Stimulated activated CD4-positive, alpha-beta T cell treated with anti-CD3 and anti-CD28 coated beads, Interleukin-2, amount 100 ng/mL, for 48 hours (primary cell): Measurements from ENCODE around the gene ZSCAN32.

Experiments
- DNase-seq, 2 donors: peaks; one replicate each; pipeline ENCODE4 v3.0.0-alpha.2; 2020

Gene ZSCAN32

GRCh38 chr16:3356118-3356517, 44.7 kb downstream of the ZSCAN32 start:
- no peak for DNase-seq

DNA sequence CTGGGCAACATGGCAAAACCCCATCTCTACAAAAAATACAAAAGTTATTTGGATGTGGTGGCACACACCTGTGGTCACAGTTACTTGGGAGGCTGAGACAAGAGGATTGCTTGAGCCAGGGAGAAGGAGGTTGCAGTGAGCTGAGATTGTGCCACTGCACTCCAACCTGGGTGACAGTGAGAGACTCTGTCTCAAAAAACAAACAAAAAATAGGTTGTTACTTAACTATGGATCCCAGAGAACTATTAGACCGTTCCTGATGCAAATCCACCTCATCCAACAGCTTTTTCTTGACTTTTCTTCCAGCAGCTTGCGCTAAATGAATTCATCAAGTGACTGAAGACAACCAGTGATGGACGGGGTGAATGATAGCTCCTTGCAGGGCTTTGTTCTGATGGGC, 45.2 kb downstream of the ZSCAN32 start, which contains the start of gene OR2C1:
Gene OR2C1 (plus strand): TSS at position 301 of the 400 bp plus-strand sequence. CDS start 52 bp downstream, at position 353.
- no peak for DNase-seq

DNA sequence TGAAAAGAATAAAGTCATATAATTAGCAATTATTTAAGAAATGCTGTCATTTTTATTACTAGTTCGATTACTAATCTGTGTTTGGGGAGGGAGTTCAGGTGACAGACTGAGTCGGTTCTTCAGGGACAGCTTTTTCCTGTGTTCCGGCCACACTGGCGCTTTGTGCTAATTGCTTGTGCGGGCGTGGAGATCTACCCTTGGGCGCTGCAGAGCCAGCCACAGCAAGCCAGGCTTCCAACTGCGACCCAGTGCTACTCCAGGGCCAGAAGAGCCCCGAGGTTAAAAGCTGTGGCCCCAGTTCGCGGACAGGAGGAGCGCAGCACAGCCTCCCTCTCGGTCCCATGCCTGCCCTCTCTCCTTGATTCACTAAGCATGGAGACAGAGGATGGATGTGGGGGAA, 51.6 kb downstream of the ZSCAN32 start:
- DNase-seq = no peak

GRCh38 chr16:3348547-3349167, 52.1 kb downstream of the ZSCAN32 start:
- DNase-seq = no peak

GRCh38 chr16:3347586-3347985, 53.2 kb downstream of the ZSCAN32 start:
- DNase-seq = no peak

DNA sequence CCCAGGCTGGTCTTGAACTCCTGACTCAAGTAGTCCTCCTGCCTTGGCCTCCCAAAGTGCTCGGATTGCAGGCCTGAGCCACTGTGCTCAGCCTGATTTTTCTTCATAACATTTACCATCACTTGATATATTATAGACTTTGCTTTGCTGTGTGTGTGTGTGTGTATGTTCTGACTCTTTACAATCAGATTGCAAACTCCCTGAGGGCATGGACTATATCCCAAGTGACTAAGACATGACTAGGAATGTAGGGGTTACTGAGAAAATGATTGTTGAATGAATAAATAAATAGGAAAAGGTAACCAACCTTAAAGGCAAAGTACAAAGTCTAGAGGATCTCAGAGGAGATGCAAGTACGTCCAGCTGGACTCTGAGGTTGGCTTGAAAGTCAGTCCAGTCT, 54.8 kb downstream of the ZSCAN32 start:
- no peak for DNase-seq
